ENCODE results near the gene GPR87.

Gene GPR87

DNA sequence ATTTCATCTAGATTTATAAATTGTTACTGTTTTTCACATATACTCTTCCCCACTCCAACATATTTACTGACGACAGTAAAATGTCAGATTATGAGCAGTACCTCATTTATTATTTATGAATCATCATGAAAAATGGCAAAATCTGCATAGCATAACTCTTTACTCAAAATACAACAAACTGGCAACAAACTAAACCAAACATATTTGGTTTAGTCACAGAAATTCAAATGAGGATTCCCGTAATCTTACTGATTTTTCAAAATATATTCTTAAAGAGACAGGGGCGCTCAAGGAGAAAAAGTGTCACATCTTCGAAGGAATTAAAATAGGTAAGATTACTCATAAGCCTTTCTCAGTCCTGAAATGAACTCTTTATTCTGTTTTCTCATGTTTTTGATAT is 3.0 kb upstream of the GPR87 start:
- TF ChIP-seq, protein P1, sequence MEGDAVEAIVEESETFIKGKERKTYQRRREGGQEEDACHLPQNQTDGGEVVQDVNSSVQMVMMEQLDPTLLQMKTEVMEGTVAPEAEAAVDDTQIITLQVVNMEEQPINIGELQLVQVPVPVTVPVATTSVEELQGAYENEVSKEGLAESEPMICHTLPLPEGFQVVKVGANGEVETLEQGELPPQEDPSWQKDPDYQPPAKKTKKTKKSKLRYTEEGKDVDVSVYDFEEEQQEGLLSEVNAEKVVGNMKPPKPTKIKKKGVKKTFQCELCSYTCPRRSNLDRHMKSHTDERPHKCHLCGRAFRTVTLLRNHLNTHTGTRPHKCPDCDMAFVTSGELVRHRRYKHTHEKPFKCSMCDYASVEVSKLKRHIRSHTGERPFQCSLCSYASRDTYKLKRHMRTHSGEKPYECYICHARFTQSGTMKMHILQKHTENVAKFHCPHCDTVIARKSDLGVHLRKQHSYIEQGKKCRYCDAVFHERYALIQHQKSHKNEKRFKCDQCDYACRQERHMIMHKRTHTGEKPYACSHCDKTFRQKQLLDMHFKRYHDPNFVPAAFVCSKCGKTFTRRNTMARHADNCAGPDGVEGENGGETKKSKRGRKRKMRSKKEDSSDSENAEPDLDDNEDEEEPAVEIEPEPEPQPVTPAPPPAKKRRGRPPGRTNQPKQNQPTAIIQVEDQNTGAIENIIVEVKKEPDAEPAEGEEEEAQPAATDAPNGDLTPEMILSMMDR (IDR thresholded peaks at IDR 0.05; ENCODE audit: extremely low read depth, insufficient read depth, missing control alignments) = no peak
- DNase-seq (ENCODE audit: low spot score) = no peak
- in situ Hi-C loops (cut with MboI; ENCODE audit: low pct_unique_long_range_greater_than_20kb, low sequenced_read_pairs, unreplicated experiment) = no loop called here

DNA sequence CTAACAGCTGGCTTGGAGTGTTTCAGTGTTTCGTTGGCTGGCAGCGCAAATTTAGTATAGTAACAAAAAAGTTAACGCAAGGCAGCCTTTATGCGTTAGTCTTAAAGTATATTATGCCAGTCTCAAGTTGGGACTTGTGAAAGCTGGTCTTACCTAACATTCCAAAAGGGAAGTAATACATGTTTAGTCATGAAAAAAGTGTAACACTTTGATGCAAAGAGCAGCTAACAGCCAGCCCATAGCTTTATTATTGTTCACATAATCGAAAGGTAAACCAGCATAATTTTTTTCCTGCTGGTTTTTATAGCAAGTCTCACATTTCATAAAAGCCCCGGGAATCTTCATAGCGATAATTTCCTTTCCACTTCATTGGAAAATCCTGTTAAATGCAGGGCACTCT is 2.4 kb upstream of the GPR87 start:
- in situ Hi-C loops (cut with MboI; ENCODE audit: low pct_unique_long_range_greater_than_20kb, low sequenced_read_pairs, unreplicated experiment) = no loop called here
- no peak for DNase-seq (ENCODE audit: low spot score)
- TF ChIP-seq, protein P1 (IDR thresholded peaks at IDR 0.05; ENCODE audit: extremely low read depth, insufficient read depth, missing control alignments) = no peak

DNA sequence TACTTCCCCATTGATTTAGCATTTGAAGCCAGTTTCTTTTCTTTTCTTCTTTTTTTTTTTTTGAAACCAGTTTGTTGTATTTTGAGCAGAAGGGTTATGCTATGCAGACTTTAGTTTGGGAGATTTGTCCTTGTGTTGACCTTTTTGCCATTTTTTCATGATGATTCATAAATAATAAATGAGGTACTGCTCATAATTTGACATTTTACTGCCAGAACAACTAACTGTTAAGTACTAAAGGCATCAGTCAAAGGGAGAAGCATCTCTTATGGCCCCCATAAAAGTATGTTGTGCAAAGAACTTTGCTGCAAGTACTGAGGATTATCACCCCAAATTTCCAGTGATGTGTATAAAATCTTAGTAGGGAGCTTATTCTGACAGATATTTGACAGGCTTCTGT is 1.7 kb upstream of the GPR87 start:
- in situ Hi-C loops (cut with MboI; ENCODE audit: low pct_unique_long_range_greater_than_20kb, low sequenced_read_pairs, unreplicated experiment) = no loop called here
- no peak for DNase-seq (ENCODE audit: low spot score)
- TF ChIP-seq, protein P1 (IDR thresholded peaks at IDR 0.05; ENCODE audit: extremely low read depth, insufficient read depth, missing control alignments) = no peak

DNA sequence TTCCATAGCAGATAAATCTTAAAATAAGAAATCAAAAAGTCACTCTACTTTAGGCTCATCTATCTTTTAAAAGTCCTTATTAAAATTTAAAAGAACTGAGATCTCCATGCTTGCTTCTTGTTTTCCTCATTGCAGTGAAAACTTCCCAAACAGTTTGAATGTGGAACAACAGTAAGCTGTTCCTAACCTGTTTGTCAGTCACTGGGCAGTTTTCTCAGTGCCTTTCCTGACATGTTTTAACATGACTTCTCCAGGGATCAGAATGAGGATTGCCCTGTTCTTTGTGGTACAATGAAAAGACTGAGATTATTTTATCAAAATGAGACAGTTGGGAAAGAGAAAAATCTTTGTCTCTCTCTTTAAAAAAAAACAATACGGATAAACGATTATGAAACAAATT is 774 bp downstream of the GPR87 start:
- in situ Hi-C loops (cut with MboI; ENCODE audit: low pct_unique_long_range_greater_than_20kb, low sequenced_read_pairs, unreplicated experiment) = no loop called here
- TF ChIP-seq, protein P1 (IDR thresholded peaks at IDR 0.05; ENCODE audit: extremely low read depth, insufficient read depth, missing control alignments) = no peak
- DNase-seq (ENCODE audit: low spot score) = no peak

DNA sequence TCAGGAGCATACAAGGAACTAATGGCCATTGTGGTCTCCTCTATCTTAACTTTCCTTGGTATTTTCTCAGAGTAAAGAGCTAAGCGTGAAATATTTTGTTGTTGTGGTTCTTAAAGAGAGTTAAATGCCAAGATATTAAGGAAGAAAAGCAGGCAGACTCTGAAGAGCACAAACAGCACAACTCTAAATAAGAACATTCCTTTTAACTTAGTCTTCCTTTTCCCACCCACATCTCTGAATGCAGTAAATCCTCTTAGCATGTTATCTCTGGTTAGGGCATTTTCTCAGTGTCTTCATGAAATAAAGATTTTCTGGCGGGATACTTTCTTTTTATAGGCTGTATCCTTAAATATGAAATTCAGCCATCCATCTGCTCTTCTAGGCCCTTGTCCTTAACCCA is 1.5 kb downstream of the GPR87 start:
- in situ Hi-C loops (cut with MboI; ENCODE audit: low pct_unique_long_range_greater_than_20kb, low sequenced_read_pairs, unreplicated experiment) = no loop called here
- DNase-seq (ENCODE audit: low spot score) = no peak
- TF ChIP-seq, protein P1 (IDR thresholded peaks at IDR 0.05; ENCODE audit: extremely low read depth, insufficient read depth, missing control alignments) = no peak

DNA sequence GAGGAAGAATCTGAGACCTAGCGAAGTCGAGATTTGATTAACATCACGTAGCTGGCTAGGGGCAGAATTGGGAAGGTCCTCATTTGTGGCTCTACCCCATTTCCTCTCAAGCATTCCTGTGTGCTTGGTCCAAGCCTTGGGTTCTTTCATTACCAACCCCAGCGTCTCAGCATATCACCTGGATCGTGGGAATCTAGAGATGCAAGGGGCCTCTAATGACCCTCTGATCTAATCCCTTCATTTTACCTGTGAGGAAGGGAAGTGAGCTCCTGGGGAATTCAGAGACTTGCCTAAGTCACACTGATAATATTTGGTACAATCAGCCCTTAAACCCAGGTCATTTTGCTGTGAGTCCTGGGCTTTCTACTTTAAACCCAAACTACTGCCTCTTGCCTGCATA is 2.0 kb downstream of the GPR87 start:
- in situ Hi-C loops (cut with MboI; ENCODE audit: low pct_unique_long_range_greater_than_20kb, low sequenced_read_pairs, unreplicated experiment) = no loop called here
- TF ChIP-seq, protein P1 (IDR thresholded peaks at IDR 0.05; ENCODE audit: extremely low read depth, insufficient read depth, missing control alignments) = no peak
- no peak for DNase-seq (ENCODE audit: low spot score)

DNA sequence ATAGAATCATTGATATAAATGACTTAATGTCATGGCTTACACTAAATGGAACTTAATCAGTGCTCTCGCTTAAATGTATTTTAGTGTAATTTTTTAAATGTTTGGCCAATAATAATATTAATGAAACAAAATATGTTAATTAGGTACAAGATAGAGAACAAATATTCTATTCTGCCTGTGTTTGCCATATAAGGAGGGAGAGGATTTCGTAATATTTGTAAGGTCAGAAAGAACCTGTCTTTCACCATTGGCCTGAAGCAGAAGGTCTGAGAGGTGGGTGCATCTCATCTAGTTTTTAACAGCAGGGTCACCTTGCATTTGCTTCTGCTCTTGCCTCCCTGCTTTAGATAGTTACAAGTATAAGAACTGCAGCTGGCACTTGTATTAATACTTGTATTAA is 2.5 kb downstream of the GPR87 start:
- TF ChIP-seq, protein P1 (IDR thresholded peaks at IDR 0.05; ENCODE audit: extremely low read depth, insufficient read depth, missing control alignments) = no peak
- in situ Hi-C loops (cut with MboI; ENCODE audit: low pct_unique_long_range_greater_than_20kb, low sequenced_read_pairs, unreplicated experiment) = no loop called here
- no peak for DNase-seq (ENCODE audit: low spot score)

All from GM13977 (cell line).